ENCODE measurements around the gene MATK. TPM values are rescaled to one million over a fixed set of nuclear protein-coding genes. Genes with fewer than 3 reads are reported as not detected.

MATK gene
- polyA plus RNA-seq, 1 donor from 2014 or later: 2.6 TPM

- H3K4me2 ChIP-seq (ENCODE audit: low read length): no peak overlapping the region
- no peaks in the 10 kb centered on the region for H3K79me2 ChIP-seq (replicated peaks; ENCODE audit: insufficient read depth, low read length)
- H2AFZ ChIP-seq (ENCODE audit: low read depth, low read length): no peak overlapping the region
- no peak overlapping the region for H3K4me3 ChIP-seq (ENCODE audit: low read length)
- no peaks in the 10 kb centered on the region for H3K36me3 ChIP-seq (ENCODE audit: insufficient read depth, low read length)
- no peaks in the 10 kb centered on the region for H3K27me3 ChIP-seq (ENCODE audit: insufficient read depth, low read depth, low read length)
- no peak for TF ChIP-seq SMC3 (conservative IDR thresholded peaks at IDR 0.05; ENCODE audit: poor library complexity)
- no peak for TF ChIP-seq TAF1 (IDR thresholded peaks at IDR 0.05; ENCODE audit: low read depth)
- TF ChIP-seq EZH2 (IDR thresholded peaks at IDR 0.05; ENCODE audit: borderline replicate concordance, insufficient read depth, low read length, poor library complexity, severe bottlenecking): no peak
- no peak for TF ChIP-seq REST (IDR thresholded peaks at IDR 0.05; ENCODE audit: borderline replicate concordance)
- no peak for TF ChIP-seq CTCF (IDR thresholded peaks at IDR 0.05; ENCODE audit: poor library complexity, severe bottlenecking)
- TF ChIP-seq POLR2AphosphoS5 (IDR thresholded peaks at IDR 0.05): no peak
- TF ChIP-seq RAD21 (conservative IDR thresholded peaks at IDR 0.05): no peak
- TF ChIP-seq MXI1 (conservative IDR thresholded peaks at IDR 0.05; ENCODE audit: poor library complexity, severe bottlenecking): no peak
- no peak for TF ChIP-seq EP300 (conservative IDR thresholded peaks at IDR 0.05; ENCODE audit: poor library complexity, severe bottlenecking)
- no peaks in the 10 kb centered on the region for H3K9me2 ChIP-seq (ENCODE audit: insufficient read depth, low read length)
- H4K20me1 ChIP-seq (ENCODE audit: insufficient read depth): no peaks in the 10 kb centered on the region
- no peak overlapping the region for H3K27ac ChIP-seq (ENCODE audit: low read length)
- no peak overlapping the region for H3K9ac ChIP-seq (ENCODE audit: low read length)
- H3F3A ChIP-seq (ENCODE audit: insufficient read depth, low read length, poor library complexity, severe bottlenecking): no peaks in the 10 kb centered on the region
- no peaks in the 10 kb centered on the region for H3K9me3 ChIP-seq (ENCODE audit: low read length)
These were observed 40.0 kb upstream of the MATK start for GRCh38 chr19:3826163-3826562.

GRCh38 chr19:3825286-3825956 lies 39.2 kb upstream of the MATK start:
- Histone ChIP-seq H3K27ac (ENCODE audit: low read length) (no peak overlapping the region), H3K79me2 (replicated peaks; ENCODE audit: insufficient read depth, low read length) (no peaks in the 10 kb centered on the region), H3K9me2 (ENCODE audit: insufficient read depth, low read length) (no peaks in the 10 kb centered on the region), H3K9me3 (ENCODE audit: low read length) (no peaks in the 10 kb centered on the region), H3K9ac (ENCODE audit: low read length) (no peak overlapping the region), H3K36me3 (ENCODE audit: insufficient read depth, low read length) (no peaks in the 10 kb centered on the region), H2AFZ (ENCODE audit: low read depth, low read length) (no peak overlapping the region), H4K20me1 (ENCODE audit: insufficient read depth) (no peaks in the 10 kb centered on the region), H3K4me3 (ENCODE audit: low read length) (no peak overlapping the region), H3K4me2 (ENCODE audit: low read length) (no peak overlapping the region), H3K27me3 (ENCODE audit: insufficient read depth, low read depth, low read length) (no peaks in the 10 kb centered on the region), H3F3A (ENCODE audit: insufficient read depth, low read length, poor library complexity, severe bottlenecking) (no peaks in the 10 kb centered on the region)
- no peak for TF ChIP-seq POLR2AphosphoS5 (IDR thresholded peaks at IDR 0.05)
- no peak for TF ChIP-seq TAF1 (IDR thresholded peaks at IDR 0.05; ENCODE audit: low read depth)

All from neural cell (in vitro differentiated cells).